Muscle of leg (tissue), 11 donors: ENCODE measurements around the gene PAQR8. TPM values are rescaled to one million over a fixed set of nuclear protein-coding genes. Genes with fewer than 3 reads are reported as not detected.
"Not testable (repeated sequence)": the region's sequence is repeated elsewhere in the genome, so short reads cannot be mapped to it uniquely, and the experiment has no call there.

Experiments
- DNase-seq: peaks from one replicate; pipeline ENCODE4 v3.0.0; 2013
- H3K27ac ChIP-seq: one replicate; pipeline ENCODE4 v1.5.1; 2013; ENCODE audit warnings: mild to moderate bottlenecking, low read length, control low read depth
- H3K27me3 ChIP-seq: one replicate; pipeline ENCODE4 v1.6.1; 2013; ENCODE audit warnings: low read length; ENCODE audit not compliant: control insufficient read depth, insufficient read depth
- H3K36me3 ChIP-seq: one replicate; pipeline ENCODE4 v1.6.1; 2013; ENCODE audit warnings: low read length; ENCODE audit not compliant: control insufficient read depth, insufficient read depth
- H3K4me1 ChIP-seq: one replicate; pipeline ENCODE4 v1.6.1; 2013; ENCODE audit warnings: low read length; ENCODE audit not compliant: control insufficient read depth, insufficient read depth
- H3K4me3 ChIP-seq: one replicate; pipeline ENCODE4 v1.5.1; 2013; ENCODE audit warnings: low read length, control low read depth
- H3K9me3 ChIP-seq: replicated peaks from 2 replicates; pipeline ENCODE4 v1.6.1; 2013; ENCODE audit warnings: low read depth, low read length; ENCODE audit not compliant: control insufficient read depth
- WGBS: methylation state at CpG from one replicate; pipeline ENCODE4 v1.1.5; 2013; ENCODE audit warnings: missing lambda C conversion rate; ENCODE audit not compliant: insufficient coverage; 5-methylcytosine and 5-hydroxymethylcytosine counted together
- polyA plus RNA-seq, 8 donors: library from polyadenylated mRNA; unstranded; fragments of 120-200 nt; gene quantifications; one replicate each; pipeline versions ENCODE4 v1.2.1 to v1.2.3, GENCODE V29; 2013; ENCODE audit warnings: inconsistent platforms in 1 of 8, low replicate concordance in 1 of 8; ENCODE audit not compliant: insufficient read length in 8 of 8, insufficient read depth in 1 of 8
- total RNA-seq: library from RNA; stranded (reverse); fragments of 120-200 nt; gene quantifications from one replicate; pipeline ENCODE4 v1.2.4, GENCODE V29; 2013

PAQR8 gene
- total and polyA plus RNA-seq, 9 donors: 4.7 to 9.8 (median 6.7) TPM

- Histone ChIP-seq H3K9me3 (no peaks in the 10 kb centered on the region), H3K36me3 (no peaks in the 10 kb centered on the region), H3K4me1 (peaks cover 3% of the 10 kb centered on the region), H3K27ac (no peak overlapping the region), H3K27me3 (no peaks in the 10 kb centered on the region), H3K4me3 (no peak overlapping the region)
- WGBS: no CpG with 5 or more reads among the region's 4 CpGs
- DNase-seq: no peak
These were observed 12.3 kb downstream of the PAQR8 start for GRCh38 chr6:52374247-52374646.

GRCh38 chr6:52375780-52376556 lies 14.0 kb downstream of the PAQR8 start:
- DNase-seq: no peak
- no peaks in the 10 kb centered on the region for H3K9me3 ChIP-seq
- no peaks in the 10 kb centered on the region for H3K27me3 ChIP-seq
- peaks cover 3% of the 10 kb centered on the region for H3K4me1 ChIP-seq
- H3K4me3 ChIP-seq: no peak overlapping the region
- WGBS: 75% methylated on average over 2 of the region's 2 CpGs
- no peak overlapping the region for H3K27ac ChIP-seq
- no peaks in the 10 kb centered on the region for H3K36me3 ChIP-seq

- no CpG with 5 or more reads among the region's 3 CpGs for WGBS
These were observed 14.8 kb downstream of the PAQR8 start for GRCh38 chr6:52376763-52377162.

GRCh38 chr6:52377538-52378221 lies 15.7 kb downstream of the PAQR8 start:
- H3K4me1 ChIP-seq: no peaks in the 10 kb centered on the region
- H3K9me3 ChIP-seq: no peaks in the 10 kb centered on the region
- H3K36me3 ChIP-seq: no peaks in the 10 kb centered on the region
- H3K27me3 ChIP-seq: no peaks in the 10 kb centered on the region
- WGBS: no CpG with 5 or more reads among the region's 3 CpGs
- H3K27ac ChIP-seq: no peak overlapping the region
- no peak overlapping the region for H3K4me3 ChIP-seq
- DNase-seq: peak; percentile 19

More at GRCh38 chr6:52376763-52377162, 14.8 kb downstream of the PAQR8 start:
- H3K4me3 ChIP-seq: no peak overlapping the region
- H3K9me3 ChIP-seq: no peaks in the 10 kb centered on the region
- H3K27me3 ChIP-seq: no peaks in the 10 kb centered on the region
- DNase-seq: peak; percentile 42
- H3K36me3 ChIP-seq: no peaks in the 10 kb centered on the region
- peaks cover 3% of the 10 kb centered on the region for H3K4me1 ChIP-seq
- no peak overlapping the region for H3K27ac ChIP-seq

GRCh38 chr6:52381249-52381648 lies 19.3 kb downstream of the PAQR8 start:
- WGBS: no CpG with 5 or more reads among the region's 4 CpGs
- H3K4me1 ChIP-seq: no peaks in the 10 kb centered on the region
- H3K4me3 ChIP-seq: no peak overlapping the region
- H3K9me3 ChIP-seq: no peaks in the 10 kb centered on the region
- no peak for DNase-seq
- no peak overlapping the region for H3K27ac ChIP-seq
- H3K36me3 ChIP-seq: no peaks in the 10 kb centered on the region
- H3K27me3 ChIP-seq: no peaks in the 10 kb centered on the region

GRCh38 chr6:52384145-52384766 lies 22.3 kb downstream of the PAQR8 start:
- Histone ChIP-seq H3K4me3 (no peak overlapping the region), H3K9me3 (peaks cover 2% of the 10 kb centered on the region), H3K27me3 (no peaks in the 10 kb centered on the region), H3K36me3 (no peaks in the 10 kb centered on the region), H3K27ac (no peak overlapping the region), H3K4me1 (no peaks in the 10 kb centered on the region)
- WGBS: 86% methylated on average over 1 of the region's 2 CpGs
- DNase-seq: no peak

GRCh38 chr6:52385074-52385473 lies 23.1 kb downstream of the PAQR8 start:
- no CpG with 5 or more reads among the region's 4 CpGs for WGBS

GRCh38 chr6:52388119-52388518 lies 26.2 kb downstream of the PAQR8 start:
- not testable (repeated sequence) for H3K4me3 ChIP-seq, H3K36me3 ChIP-seq, H3K27me3 ChIP-seq, DNase-seq, H3K4me1 ChIP-seq, H3K9me3 ChIP-seq, H3K27ac ChIP-seq
- no CpG with 5 or more reads among the region's 4 CpGs for WGBS

More at GRCh38 chr6:52385074-52385473, 23.1 kb downstream of the PAQR8 start:
- no peak for DNase-seq
- Histone ChIP-seq H3K4me3 (no peak overlapping the region), H3K4me1 (no peaks in the 10 kb centered on the region), H3K36me3 (no peaks in the 10 kb centered on the region), H3K27me3 (no peaks in the 10 kb centered on the region), H3K9me3 (peaks cover 2% of the 10 kb centered on the region), H3K27ac (no peak overlapping the region)

GRCh38 chr6:52388790-52389189 lies 26.8 kb downstream of the PAQR8 start:
- WGBS: 86% methylated on average over 1 of the region's 4 CpGs
- Histone ChIP-seq H3K4me3 (no peak overlapping the region), H3K4me1 (no peaks in the 10 kb centered on the region), H3K27me3 (no peaks in the 10 kb centered on the region), H3K9me3 (peaks cover 2% of the 10 kb centered on the region), H3K36me3 (no peaks in the 10 kb centered on the region), H3K27ac (no peak overlapping the region)
- DNase-seq: no peak

GRCh38 chr6:52389264-52389625 lies 27.3 kb downstream of the PAQR8 start:
- no peak for DNase-seq
- Histone ChIP-seq H3K27ac (no peak overlapping the region), H3K9me3 (peaks cover 2% of the 10 kb centered on the region), H3K27me3 (no peaks in the 10 kb centered on the region), H3K36me3 (no peaks in the 10 kb centered on the region), H3K4me3 (no peak overlapping the region), H3K4me1 (no peaks in the 10 kb centered on the region)
- 100% methylated on average over 1 of the region's 1 CpG for WGBS
